HUES48 (cell line): ENCODE measurements around the gene TRPC4.

Experiments used
- H3K27ac ChIP-seq: one replicate; pipeline ENCODE4 v1.7.0; 2013; ENCODE audit warnings: low read depth, low read length, inconsistent platforms
- H3K27me3 ChIP-seq: 2 replicates; pipeline ENCODE4 v1.6.1; 2013; ENCODE audit warnings: mild to moderate bottlenecking, low read length; ENCODE audit not compliant: control insufficient read depth, insufficient read depth
- H3K36me3 ChIP-seq: 2 replicates; pipeline ENCODE4 v1.6.1; 2013; ENCODE audit warnings: low read length; ENCODE audit not compliant: control insufficient read depth, insufficient read depth
- H3K4me1 ChIP-seq: 2 replicates; pipeline ENCODE4 v1.6.1; 2013; ENCODE audit warnings: mild to moderate bottlenecking, low read length; ENCODE audit not compliant: control insufficient read depth, insufficient read depth
- H3K4me3 ChIP-seq: 2 replicates; pipeline ENCODE4 v1.5.1; 2013; ENCODE audit warnings: mild to moderate bottlenecking, low read depth, low read length
- H3K9ac ChIP-seq: 2 replicates; pipeline ENCODE4 v1.6.1; 2013; ENCODE audit warnings: mild to moderate bottlenecking, low read depth, low read length, moderate library complexity
- H3K9me3 ChIP-seq: 2 replicates; pipeline ENCODE4 v1.6.1; 2013; ENCODE audit warnings: low read length; ENCODE audit not compliant: control insufficient read depth, insufficient read depth

Gene TRPC4

DNA sequence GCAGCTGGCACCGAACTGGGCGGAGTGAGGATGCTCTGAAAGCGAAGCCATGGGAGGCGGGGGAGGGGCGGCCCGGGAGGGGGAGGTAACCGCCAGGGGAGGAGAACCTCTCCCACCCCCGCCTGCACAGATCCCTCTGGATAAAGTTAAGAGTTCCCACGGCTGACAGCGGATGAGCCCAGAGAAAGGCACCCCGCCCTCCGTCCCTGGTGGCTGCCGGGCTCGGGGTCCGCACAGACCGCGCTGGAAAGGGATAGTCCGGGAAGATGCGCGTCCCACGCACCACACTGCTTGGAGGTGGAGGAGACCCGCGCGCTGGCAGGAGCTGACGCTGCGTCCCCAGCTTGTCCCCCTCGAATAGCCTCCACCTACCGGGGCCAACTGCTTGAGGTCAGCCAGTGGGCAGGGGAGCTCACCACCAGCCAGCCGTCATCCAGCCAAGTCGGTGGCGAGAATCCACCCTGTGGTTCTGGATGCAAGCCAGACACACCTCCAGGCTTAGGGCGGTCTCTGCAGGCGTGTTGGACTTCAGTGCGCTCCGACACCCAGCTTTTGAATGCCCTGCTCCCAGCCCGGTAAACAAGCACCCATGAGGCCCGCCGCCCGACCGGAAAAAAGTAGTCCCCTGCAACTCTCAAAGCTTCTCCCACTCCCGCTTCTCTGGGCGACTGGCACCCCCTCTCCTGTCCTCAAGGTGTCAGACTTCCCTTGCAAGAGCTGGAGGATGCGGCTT, at the start of gene TRPC4:
TSS of gene TRPC4 (minus strand) at position 17 of the 733 bp plus-strand sequence. CDS start 86,439 bp downstream, outside the sequence.
- peaks cover 22% of the 10 kb centered on the region for H3K4me1 ChIP-seq
- H3K36me3 ChIP-seq = no peaks in the 10 kb centered on the region
- H3K27me3 ChIP-seq = peaks cover 27% of the 10 kb centered on the region
- H3K9me3 ChIP-seq = no peaks in the 10 kb centered on the region
- peak within 1 kb of the TSS; percentile 44 for H3K27ac ChIP-seq
- H3K9ac ChIP-seq = peak within 1 kb of the TSS; percentile 82
- H3K4me3 ChIP-seq = peak within 1 kb of the TSS; percentile 90

DNA sequence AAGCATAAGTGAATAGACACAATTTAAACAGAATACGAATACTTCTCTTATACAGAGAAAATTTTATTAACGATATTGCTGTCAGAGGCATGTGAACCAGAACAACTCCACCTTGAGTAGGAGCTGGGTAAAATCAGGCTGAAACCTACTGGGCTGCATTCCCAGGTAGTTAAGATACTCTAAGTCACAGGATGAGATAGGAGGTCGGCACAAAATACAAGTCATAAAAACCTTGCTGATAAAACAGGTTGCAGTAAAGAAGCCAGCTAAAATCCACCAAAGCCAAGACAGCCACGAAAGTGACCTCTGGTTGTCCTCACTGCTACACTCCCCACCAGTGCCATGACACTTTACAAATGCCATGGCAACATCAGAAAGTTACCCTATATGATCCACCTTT, 49.2 kb upstream of the TRPC4 start:
- Histone ChIP-seq H3K9ac (no peak overlapping the region), H3K4me3 (peak overlapping the region; percentile 15; the same call in 1 of the 2 replicates), H3K4me1 (peaks cover 41% of the 10 kb centered on the region), H3K27ac (peak overlapping the region; percentile 15), H3K27me3 (no peaks in the 10 kb centered on the region), H3K9me3 (peaks cover 13% of the 10 kb centered on the region), H3K36me3 (no peaks in the 10 kb centered on the region)

DNA sequence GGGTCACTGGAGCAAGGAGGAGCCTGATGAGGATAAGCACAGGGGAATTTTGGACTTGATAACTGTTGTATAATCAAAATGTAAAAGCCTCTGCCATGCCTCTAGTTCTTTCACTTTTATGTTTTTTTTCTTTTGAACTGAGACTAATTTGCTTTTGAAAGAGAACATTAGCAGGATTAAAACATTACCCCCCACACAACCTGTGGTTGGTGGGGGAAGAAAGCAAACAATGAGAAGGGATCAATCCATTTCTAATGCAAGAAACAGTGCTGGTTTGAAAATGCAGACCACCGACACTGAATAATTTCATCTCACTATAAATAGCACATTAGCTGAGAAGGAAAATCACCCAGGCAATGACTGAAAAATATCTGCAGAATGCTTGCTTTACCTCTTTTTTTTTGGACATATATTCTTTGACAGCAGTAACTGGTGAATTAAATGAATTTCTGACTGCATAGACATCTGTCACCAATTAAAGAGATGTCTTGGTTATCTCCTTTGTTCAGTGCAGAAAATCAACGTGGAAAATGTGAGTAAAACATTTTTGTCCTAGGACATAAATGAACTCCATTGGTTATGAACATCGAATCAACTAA, 48.6 kb upstream of the TRPC4 start:
- peaks cover 13% of the 10 kb centered on the region for H3K9me3 ChIP-seq
- H3K4me3 ChIP-seq = peak overlapping the region; percentile 15; the same call in 1 of the 2 replicates
- H3K27me3 ChIP-seq = no peaks in the 10 kb centered on the region
- peak overlapping the region; percentile 15 for H3K27ac ChIP-seq
- no peak overlapping the region; the same call in 1 of the 2 replicates for H3K9ac ChIP-seq
- H3K4me1 ChIP-seq = peaks cover 41% of the 10 kb centered on the region
- no peaks in the 10 kb centered on the region for H3K36me3 ChIP-seq

DNA sequence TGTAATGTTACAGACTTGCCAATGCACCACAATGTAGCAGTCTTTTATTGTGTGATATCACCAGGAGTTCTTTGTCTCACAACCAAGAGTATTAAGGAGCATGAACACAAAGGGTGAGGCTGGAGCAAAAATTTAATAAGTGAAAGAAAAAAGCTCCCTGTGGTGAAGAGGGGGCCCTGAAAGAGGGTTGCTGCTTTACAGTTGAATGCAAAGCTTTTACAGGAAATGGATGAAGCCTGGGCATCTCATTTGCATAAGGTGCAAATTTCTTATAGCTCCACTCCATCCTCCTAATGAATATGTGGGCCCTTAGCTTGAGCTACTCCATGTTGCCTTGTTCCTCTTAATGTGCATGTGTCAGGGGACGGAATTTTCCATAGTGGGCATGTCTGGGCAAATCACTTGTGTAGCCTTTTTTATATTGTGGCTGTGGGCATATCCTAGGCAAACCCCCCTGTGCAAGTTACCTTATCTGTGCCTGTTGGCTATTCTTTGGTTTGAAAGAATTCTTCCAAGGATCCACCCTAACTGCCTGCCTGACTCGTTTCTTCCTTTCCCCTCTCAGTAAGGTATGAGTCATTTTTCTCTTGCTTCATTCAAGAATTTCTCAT, 45.3 kb upstream of the TRPC4 start:
- Histone ChIP-seq H3K36me3 (no peaks in the 10 kb centered on the region), H3K27ac (peak overlapping the region; percentile 70), H3K4me1 (peaks cover 40% of the 10 kb centered on the region), H3K9me3 (peaks cover 13% of the 10 kb centered on the region), H3K27me3 (no peaks in the 10 kb centered on the region), H3K4me3 (no peak overlapping the region), H3K9ac (no peak overlapping the region)

DNA sequence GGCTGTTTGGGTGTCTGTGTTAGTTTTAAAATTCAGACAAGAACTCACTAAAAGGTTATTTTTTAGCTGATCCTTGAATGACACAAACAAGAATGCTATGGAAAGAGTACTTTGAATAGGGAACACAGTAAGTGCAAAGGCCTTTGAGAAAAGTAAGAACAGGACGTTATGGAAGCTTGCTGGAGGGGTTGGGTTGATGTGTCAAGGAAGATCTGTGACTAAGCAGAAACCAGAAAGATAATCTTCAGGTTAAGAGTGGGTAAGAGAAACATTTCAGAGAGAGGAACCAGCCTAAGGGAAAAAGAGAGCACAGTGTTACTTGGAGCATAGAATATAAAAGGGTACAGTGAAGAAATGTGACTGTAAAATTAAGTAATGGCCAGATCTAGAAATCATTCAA, 41.2 kb upstream of the TRPC4 start:
- H3K27ac ChIP-seq = no peak overlapping the region
- no peak overlapping the region for H3K4me3 ChIP-seq
- H3K9me3 ChIP-seq = peaks cover 10% of the 10 kb centered on the region
- H3K27me3 ChIP-seq = no peaks in the 10 kb centered on the region
- peaks cover 1% of the 10 kb centered on the region for H3K4me1 ChIP-seq
- no peak overlapping the region for H3K9ac ChIP-seq
- no peaks in the 10 kb centered on the region for H3K36me3 ChIP-seq

DNA sequence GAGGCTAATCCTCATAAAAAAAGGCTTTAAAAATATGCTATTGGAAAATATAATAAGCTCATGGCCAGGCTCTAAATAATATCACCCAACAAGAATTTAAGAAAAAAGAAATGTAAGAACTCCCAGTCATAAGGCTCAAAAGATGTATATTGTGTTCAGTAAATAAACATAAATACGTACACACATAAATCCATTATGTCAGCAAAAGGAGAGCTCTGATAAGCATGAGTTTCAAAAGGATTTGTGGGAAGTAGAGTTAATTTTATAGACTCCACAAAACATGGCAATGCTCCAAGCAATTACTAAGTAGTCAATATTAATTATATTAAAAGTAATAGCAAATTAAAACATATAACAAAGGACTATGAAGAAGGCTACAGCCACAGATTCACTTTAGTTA, 37.3 kb upstream of the TRPC4 start:
- Histone ChIP-seq H3K9ac (no peak overlapping the region), H3K27me3 (no peaks in the 10 kb centered on the region), H3K4me3 (no peak overlapping the region), H3K4me1 (no peaks in the 10 kb centered on the region), H3K9me3 (no peaks in the 10 kb centered on the region), H3K36me3 (no peaks in the 10 kb centered on the region), H3K27ac (no peak overlapping the region)

DNA sequence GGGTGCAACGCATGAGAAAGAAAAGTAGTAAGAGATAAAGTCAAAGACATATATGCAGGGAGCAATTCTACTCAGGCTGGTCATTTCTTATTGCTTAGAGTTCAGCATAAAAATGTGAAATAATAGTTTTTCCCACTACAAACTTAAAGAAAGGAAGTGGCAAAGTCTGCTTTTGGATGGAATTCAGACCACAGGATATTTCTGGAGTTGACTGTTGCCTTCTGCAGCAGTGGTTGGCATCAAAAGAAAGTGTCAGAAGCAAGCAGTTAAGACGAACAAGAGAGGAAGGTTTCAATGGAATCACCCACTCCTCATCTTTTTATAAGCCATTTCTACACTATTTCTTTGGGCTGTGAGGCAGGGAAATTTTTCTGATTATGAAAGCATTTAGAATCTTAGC, 36.2 kb upstream of the TRPC4 start:
- Histone ChIP-seq H3K27ac (no peak overlapping the region), H3K4me3 (no peak overlapping the region), H3K4me1 (no peaks in the 10 kb centered on the region), H3K27me3 (no peaks in the 10 kb centered on the region), H3K9ac (no peak overlapping the region), H3K9me3 (no peaks in the 10 kb centered on the region), H3K36me3 (no peaks in the 10 kb centered on the region)

DNA sequence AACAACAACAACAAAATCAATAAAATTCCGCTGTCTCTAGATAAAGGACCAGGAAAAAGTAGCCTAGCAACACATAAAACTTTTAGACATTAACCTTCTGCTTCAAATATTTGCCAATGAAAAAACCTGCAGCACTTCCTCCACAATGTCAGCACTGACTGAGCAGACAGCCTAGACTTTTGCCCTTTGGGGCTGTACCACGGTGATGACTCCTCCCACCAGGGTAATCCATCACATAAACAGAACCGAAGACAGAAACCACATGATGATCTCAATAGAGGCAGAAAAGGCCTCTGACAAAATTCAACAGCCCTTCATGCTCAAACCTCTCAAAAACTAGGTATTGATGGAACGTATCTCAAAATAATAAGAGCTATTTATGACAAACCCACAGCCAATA, 30.2 kb upstream of the TRPC4 start:
- Histone ChIP-seq H3K4me3 (no peak overlapping the region), H3K9me3 (no peaks in the 10 kb centered on the region), H3K4me1 (no peaks in the 10 kb centered on the region), H3K36me3 (no peaks in the 10 kb centered on the region), H3K27ac (no peak overlapping the region), H3K9ac (no peak overlapping the region), H3K27me3 (no peaks in the 10 kb centered on the region)

DNA sequence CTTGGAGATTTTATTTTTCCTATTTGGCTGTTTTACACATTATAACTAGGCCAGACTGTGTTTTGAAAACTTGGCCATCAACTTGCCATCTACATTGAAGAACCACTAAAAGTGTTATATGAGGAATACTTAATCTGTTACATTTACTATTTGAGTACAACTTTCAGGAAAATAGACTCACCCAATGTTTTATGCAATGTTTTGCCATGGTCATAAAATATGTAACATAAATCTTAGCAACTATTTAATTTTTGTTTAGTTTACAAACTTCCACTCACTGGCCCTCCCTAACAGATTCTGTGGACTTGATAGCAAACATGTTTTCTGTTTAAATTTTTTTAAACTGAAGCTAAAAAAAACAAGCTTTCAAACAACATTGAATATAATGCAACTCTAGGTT, 23.7 kb upstream of the TRPC4 start:
- Histone ChIP-seq H3K9me3 (no peaks in the 10 kb centered on the region), H3K27me3 (no peaks in the 10 kb centered on the region), H3K36me3 (no peaks in the 10 kb centered on the region), H3K4me1 (no peaks in the 10 kb centered on the region), H3K4me3 (no peak overlapping the region), H3K9ac (no peak overlapping the region), H3K27ac (no peak overlapping the region)

DNA sequence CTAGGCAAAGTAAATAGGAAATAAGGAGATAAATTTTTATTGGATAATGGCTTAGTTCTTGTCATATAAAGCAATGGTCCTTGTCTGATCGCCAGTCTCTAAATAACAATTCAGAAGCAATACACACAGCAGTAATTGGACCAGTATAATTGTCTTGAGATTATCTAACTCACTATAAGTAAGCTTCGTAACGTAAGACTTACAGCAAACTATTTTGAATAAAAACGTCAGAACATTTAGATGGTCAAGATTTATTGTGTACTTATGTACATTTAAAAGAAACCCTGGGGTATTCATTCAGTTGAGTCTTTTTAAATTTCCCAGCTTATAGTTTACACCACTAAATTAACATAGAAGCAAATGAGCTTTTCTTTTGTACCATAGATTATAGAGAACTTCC, 20.2 kb upstream of the TRPC4 start:
- Histone ChIP-seq H3K27ac (no peak overlapping the region), H3K36me3 (no peaks in the 10 kb centered on the region), H3K9me3 (no peaks in the 10 kb centered on the region), H3K9ac (no peak overlapping the region), H3K27me3 (no peaks in the 10 kb centered on the region), H3K4me3 (no peak overlapping the region), H3K4me1 (no peaks in the 10 kb centered on the region)

DNA sequence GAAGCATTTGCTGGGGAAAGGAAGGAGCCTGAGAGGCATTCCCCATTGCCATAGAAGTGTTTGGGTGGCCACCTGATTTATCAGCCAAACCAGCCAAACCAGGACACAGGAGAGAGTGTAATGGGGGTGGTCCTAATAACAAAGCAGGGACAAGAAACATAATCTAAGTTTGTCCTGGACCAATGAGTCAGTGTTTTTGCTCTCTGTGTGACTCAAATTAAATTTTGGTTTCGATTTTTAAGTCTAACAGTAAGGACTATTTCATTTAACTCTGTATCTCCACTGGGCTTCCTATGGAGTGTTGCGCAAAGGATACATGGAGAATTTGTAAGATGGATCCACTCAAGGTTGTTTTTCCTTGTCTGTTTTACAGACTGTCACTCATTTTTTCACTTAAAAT, 19.5 kb upstream of the TRPC4 start:
- no peaks in the 10 kb centered on the region for H3K9me3 ChIP-seq
- H3K9ac ChIP-seq = no peak overlapping the region
- no peaks in the 10 kb centered on the region for H3K36me3 ChIP-seq
- no peak overlapping the region for H3K27ac ChIP-seq
- H3K4me1 ChIP-seq = no peaks in the 10 kb centered on the region
- no peaks in the 10 kb centered on the region for H3K27me3 ChIP-seq
- H3K4me3 ChIP-seq = no peak overlapping the region
